LNCaP clone FGC (cell line): ENCODE results near the gene KLF16.

ENCODE experiments used
- DNase-seq: peaks from one replicate; pipeline ENCODE4 v3.0.0-alpha.2; 2011; ENCODE audit warnings: low read depth
- H3K4me3 ChIP-seq: 2 replicates; pipeline ENCODE4 v1.5.1; 2011; ENCODE audit warnings: mild to moderate bottlenecking, low read depth, low read length, control low read depth
- TF ChIP-seq, protein P1 (sequence below): IDR thresholded peaks from 2 replicates; pipeline ENCODE4 v1.5.1; 2012; ENCODE audit warnings: mild to moderate bottlenecking; ENCODE audit not compliant: control insufficient read depth, insufficient read depth; ENCODE audit errors: extremely low read depth

Gene KLF16

DNA sequence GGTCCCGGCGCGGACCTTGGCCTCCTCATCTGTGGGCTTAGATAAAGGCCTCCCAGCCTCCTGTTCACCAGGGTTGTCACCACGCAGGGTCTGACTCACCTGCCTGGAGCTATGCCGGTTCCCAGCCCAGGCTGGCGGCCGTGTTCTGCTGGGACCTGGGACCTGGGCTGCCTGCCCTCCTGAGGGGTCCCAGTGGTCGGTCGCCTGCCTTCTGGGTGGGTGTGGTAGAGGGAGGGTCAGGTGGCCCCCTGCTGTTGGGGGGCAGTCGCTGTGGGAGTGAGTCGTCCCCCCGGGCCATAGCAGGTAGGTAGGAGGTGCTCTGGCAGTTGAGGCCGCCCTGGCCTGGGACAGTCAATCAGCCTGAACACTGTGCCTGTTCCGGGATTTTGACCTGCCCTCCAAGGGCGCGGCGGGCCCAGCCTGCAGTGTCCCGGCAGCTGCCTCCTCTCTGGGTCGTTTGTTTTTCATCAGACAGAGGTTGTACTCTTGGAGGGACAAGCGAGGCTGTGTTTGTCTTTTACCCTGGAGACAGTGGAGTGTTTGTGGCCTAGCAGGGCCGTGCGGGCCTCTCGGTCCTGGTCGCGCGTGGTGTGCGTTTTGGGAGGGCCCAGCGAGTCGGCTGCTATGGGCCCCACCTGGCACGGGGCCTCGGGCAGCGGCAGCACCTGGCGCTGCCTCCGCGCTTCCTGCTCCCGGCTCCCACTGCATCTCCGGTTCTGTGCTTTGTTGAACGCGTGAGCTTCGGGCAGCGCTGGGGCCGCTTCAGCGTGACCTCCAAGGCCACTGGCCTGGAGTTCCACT is 44.4 kb upstream of the KLF16 start:
- peak overlapping the region; percentile 50 for H3K4me3 ChIP-seq
- TF ChIP-seq, protein P1, sequence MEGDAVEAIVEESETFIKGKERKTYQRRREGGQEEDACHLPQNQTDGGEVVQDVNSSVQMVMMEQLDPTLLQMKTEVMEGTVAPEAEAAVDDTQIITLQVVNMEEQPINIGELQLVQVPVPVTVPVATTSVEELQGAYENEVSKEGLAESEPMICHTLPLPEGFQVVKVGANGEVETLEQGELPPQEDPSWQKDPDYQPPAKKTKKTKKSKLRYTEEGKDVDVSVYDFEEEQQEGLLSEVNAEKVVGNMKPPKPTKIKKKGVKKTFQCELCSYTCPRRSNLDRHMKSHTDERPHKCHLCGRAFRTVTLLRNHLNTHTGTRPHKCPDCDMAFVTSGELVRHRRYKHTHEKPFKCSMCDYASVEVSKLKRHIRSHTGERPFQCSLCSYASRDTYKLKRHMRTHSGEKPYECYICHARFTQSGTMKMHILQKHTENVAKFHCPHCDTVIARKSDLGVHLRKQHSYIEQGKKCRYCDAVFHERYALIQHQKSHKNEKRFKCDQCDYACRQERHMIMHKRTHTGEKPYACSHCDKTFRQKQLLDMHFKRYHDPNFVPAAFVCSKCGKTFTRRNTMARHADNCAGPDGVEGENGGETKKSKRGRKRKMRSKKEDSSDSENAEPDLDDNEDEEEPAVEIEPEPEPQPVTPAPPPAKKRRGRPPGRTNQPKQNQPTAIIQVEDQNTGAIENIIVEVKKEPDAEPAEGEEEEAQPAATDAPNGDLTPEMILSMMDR = no peak
- peak; percentile 17 for DNase-seq

DNA sequence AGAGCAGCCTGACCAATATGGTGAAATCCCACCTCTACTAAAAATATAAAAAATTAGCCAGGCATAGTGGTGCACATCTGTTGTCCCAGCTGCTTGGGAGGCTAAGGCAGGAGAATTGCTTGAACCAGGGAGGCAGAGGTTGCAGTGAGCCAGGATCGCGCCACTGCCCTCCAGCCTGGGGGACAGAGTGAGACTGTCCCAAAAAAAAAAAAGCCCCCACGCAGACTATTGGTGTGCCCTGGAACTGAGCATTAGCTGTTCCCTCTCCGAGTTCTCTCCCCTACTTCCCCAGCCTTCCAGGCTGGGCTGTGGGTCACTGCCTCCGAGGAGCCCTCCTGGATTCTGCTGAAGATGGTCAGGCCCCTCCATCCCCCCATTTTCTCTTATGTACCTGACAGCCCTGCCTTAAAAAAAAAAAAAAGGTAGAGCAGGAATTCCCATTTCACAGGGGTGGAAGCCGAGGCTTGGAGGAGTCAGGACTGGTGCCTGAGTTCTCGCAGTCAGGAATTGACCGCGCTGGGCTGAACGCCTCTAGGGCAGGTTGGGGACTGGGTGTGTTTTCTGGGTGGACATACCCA is 43.7 kb upstream of the KLF16 start:
- no peak for DNase-seq
- H3K4me3 ChIP-seq = peak overlapping the region; percentile 50
- TF ChIP-seq, protein P1 = no peak

DNA sequence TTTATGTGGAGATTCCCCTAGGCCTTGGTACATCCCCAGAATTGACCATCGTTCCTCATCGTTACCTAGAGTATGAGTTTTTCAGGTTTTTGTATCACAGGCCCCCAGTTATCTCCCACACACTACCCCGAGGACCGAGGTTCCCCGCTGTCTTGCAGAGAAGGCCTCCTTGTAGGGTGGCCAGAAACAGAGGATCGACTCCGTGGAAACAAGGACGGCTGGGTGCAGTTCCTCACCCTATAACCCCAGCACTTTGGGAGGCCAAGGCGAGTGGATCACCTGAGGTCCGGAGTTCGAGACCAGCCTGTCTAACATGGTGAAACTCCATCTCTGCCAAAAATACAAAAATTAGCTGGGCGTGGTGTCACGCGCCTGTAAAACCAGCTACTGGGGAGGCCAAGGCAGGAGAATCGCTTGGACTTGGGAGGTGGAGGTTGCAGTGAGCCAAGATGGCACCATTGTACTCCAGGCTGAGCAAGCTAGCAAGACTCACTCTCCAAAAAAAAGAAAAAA is 42.5 kb upstream of the KLF16 start:
- no peak for DNase-seq
- H3K4me3 ChIP-seq = peak overlapping the region; percentile 63

DNA sequence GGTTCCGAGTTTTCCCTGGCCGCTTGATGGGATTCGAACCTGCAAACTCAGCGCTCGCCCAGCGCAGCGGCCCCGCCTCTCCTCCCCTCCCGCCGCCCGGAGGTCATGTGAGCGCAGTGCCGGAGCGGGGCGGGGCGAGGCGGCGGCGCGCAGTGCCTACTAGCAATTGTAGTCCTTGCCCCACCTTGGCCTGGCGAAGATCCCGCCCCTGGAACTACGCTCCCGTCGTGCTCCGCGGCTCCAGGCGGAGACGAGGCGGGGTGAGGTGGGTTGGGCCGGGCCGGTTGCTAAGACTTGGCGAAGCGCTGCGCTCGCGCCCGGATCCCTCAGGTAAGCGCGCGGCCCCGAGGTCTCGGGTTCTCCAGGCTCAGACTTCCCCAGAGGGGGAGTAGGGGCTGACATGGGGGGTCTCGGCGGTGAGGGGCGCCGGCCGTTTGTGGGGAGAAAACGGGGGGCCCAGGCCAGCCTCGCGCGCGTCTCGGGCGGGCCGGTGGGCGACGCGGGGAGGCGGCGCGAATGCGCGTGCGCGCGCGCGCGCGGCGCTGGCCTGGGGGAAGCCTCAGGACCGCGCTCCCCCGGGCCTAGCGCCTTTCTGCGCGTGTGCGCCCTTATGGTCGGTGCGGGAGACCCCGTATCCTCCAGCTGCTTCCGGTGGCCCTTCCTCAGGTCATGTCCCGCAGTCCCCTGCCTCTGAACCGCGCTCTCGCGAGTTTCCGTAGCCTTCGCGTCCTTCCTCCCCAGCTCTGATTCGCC is 41.9 kb upstream of the KLF16 start, which contains the start of the genes ADAT3 and SCAMP4:
TSS of gene ADAT3 (plus strand) at position 290 of the 753 bp plus-strand sequence. CDS start 6,649 bp downstream, outside the sequence.
TSS of gene SCAMP4 (plus strand) at position 290 of the 753 bp plus-strand sequence. CDS start 9,621 bp downstream, outside the sequence.
- TF ChIP-seq, protein P1 = no peak
- peak; percentile 97 for DNase-seq
- peak within 1 kb of the TSS; percentile 63 for H3K4me3 ChIP-seq

More for the DNA sequence above, 42.5 kb upstream of the KLF16 start:
- TF ChIP-seq, protein P1 = no peak

DNA sequence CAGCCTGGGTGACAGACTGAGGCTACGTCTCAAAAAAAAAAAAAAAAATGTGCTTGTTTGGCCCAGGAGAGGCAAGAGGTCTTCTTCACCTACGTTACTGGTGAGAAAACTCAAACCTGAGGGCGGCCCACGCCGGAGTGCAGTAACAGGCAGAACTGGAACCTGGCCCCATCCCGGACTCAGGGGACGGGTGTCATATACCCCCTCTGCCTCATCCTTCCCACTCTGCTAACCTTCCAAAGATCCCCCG is 41.4 kb upstream of the KLF16 start:
- H3K4me3 ChIP-seq = peak overlapping the region; percentile 63
- DNase-seq = no peak
- TF ChIP-seq, protein P1 = no peak

DNA sequence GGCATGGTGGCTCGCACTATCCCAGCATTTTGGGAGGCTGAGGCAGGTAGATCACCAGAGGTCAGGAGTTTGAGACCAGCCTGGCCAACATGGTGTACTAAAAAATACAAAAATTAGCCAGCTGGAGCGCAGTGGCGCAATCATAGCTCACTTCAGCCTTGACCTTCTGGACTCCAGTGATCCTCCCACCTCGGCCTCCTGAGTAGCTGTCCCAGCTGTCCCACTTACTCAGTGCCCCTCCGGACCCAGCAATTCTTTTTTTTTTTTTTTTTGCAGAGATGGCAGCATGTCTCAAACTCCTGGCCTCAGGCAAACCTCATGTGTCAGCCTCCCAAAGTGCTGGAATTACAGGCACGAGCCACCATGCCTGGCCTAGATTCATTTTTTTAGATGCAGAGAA is 39.5 kb upstream of the KLF16 start:
- no peak overlapping the region for H3K4me3 ChIP-seq
- TF ChIP-seq, protein P1 = no peak
- no peak for DNase-seq
